ENCODE results near the gene STAU1. TPM values are rescaled to one million over a fixed set of nuclear protein-coding genes. Genes with fewer than 3 reads are reported as not detected.

STAU1 gene
- total and polyA plus RNA-seq, 2 of the 13 experiments (the other 11 are each of a cell fraction or from before 2014, with no cell fraction given), result 119 to 133 TPM

DNA sequence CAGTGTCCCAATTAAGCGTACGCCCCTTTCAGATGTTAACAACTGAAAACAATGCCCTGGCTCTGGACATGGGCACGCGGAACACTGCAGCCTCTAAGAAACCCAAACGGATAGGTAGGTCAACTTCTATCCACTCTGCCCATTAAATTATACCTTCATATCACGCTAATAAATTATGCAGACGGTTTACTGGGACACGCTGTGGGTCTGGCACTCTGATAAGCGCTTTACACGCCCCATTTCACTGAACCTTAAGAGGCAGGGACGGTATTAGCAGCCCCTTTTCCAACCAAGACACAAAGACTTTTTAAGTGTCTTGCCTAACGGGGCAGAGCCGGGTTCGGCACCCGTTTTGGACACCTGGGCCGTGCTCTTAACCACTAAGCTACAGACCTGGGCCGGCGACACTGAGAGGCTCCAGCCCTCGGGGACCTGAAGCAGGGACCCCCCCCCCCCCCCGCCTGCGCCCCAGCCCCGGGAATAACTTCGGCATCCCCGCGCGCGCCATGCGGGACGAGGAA is 744 bp downstream of the STAU1 start (continued):
- TF ChIP-seq NFRKB (IDR thresholded peaks at IDR 0.05) (no peak), NR1H2 (CRISPR knock-in tag; IDR thresholded peaks at IDR 0.05; ENCODE audit: borderline replicate concordance, low read depth) (no peak), MATR3 (CRISPR knock-in tag; IDR thresholded peaks at IDR 0.05) (no peak), POLR2AphosphoS5 (IDR thresholded peaks at IDR 0.05; ENCODE audit: low read depth, low read length) (no peak), TBP (CRISPR knock-in tag; IDR thresholded peaks at IDR 0.05) (no peak), GFI1 (CRISPR knock-in tag; IDR thresholded peaks at IDR 0.05; ENCODE audit: borderline replicate concordance) (no peak), CHD4 (IDR thresholded peaks at IDR 0.05; ENCODE audit: borderline replicate concordance, low read length) (no peak), KDM6A (CRISPR knock-in tag; IDR thresholded peaks at IDR 0.05; ENCODE audit: low read depth) (no peak), MXD4 (CRISPR knock-in tag; IDR thresholded peaks at IDR 0.05) (no peak), EEA1 (CRISPR knock-in tag; IDR thresholded peaks at IDR 0.05; ENCODE audit: borderline replicate concordance) (no peak), ZNF761 (CRISPR knock-in tag; conservative IDR thresholded peaks at IDR 0.05) (no peak), ZNF501 (CRISPR knock-in tag; IDR thresholded peaks at IDR 0.05) (no peak; the same call in 1 of the 2 replicates), ZNF496 (CRISPR knock-in tag; IDR thresholded peaks at IDR 0.05; ENCODE audit: insufficient replicate concordance) (no peak), MIER3 (CRISPR knock-in tag; IDR thresholded peaks at IDR 0.05; ENCODE audit: borderline replicate concordance) (no peak), ZNF558 (CRISPR knock-in tag; IDR thresholded peaks at IDR 0.05; ENCODE audit: borderline replicate concordance) (no peak), RARG (CRISPR knock-in tag; IDR thresholded peaks at IDR 0.05; ENCODE audit: low read depth) (no peak), HNRNPK (IDR thresholded peaks at IDR 0.05; ENCODE audit: low read depth, low read length, poor library complexity, severe bottlenecking) (no peak), ZNF572 (CRISPR knock-in tag; IDR thresholded peaks at IDR 0.05) (no peak), FOXP1 (IDR thresholded peaks at IDR 0.05) (no peak), FOXP1 (CRISPR knock-in tag; IDR thresholded peaks at IDR 0.05) (no peak), ZNF44 (CRISPR knock-in tag; IDR thresholded peaks at IDR 0.05) (no peak; the same call in 1 of the 2 replicates), ZNF549 (CRISPR knock-in tag; IDR thresholded peaks at IDR 0.05) (no peak), HCFC1 (IDR thresholded peaks at IDR 0.05; ENCODE audit: low read depth, low read length) (no peak), KDM3A (CRISPR knock-in tag; IDR thresholded peaks at IDR 0.05; ENCODE audit: low read depth) (no peak), ZNF629 (CRISPR knock-in tag; conservative IDR thresholded peaks at IDR 0.05) (no peak)
- TF ChIP-seq, protein P1, sequence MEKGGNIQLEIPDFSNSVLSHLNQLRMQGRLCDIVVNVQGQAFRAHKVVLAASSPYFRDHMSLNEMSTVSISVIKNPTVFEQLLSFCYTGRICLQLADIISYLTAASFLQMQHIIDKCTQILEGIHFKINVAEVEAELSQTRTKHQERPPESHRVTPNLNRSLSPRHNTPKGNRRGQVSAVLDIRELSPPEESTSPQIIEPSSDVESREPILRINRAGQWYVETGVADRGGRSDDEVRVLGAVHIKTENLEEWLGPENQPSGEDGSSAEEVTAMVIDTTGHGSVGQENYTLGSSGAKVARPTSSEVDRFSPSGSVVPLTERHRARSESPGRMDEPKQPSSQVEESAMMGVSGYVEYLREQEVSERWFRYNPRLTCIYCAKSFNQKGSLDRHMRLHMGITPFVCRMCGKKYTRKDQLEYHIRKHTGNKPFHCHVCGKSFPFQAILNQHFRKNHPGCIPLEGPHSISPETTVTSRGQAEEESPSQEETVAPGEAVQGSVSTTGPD (CRISPR knock-in tag; IDR thresholded peaks at IDR 0.05), result no peak
- TF ChIP-seq, protein P2, sequence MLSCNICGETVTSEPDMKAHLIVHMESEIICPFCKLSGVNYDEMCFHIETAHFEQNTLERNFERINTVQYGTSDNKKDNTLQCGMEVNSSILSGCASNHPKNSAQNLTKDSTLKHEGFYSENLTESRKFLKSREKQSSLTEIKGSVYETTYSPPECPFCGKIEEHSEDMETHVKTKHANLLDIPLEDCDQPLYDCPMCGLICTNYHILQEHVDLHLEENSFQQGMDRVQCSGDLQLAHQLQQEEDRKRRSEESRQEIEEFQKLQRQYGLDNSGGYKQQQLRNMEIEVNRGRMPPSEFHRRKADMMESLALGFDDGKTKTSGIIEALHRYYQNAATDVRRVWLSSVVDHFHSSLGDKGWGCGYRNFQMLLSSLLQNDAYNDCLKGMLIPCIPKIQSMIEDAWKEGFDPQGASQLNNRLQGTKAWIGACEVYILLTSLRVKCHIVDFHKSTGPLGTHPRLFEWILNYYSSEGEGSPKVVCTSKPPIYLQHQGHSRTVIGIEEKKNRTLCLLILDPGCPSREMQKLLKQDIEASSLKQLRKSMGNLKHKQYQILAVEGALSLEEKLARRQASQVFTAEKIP (CRISPR knock-in tag; IDR thresholded peaks at IDR 0.05; ENCODE audit: borderline replicate concordance), result no peak
- TF ChIP-seq, protein P3, sequence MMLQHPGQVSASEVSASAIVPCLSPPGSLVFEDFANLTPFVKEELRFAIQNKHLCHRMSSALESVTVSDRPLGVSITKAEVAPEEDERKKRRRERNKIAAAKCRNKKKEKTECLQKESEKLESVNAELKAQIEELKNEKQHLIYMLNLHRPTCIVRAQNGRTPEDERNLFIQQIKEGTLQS (CRISPR knock-in tag; IDR thresholded peaks at IDR 0.05), result no peak
- TF ChIP-seq, protein P4, sequence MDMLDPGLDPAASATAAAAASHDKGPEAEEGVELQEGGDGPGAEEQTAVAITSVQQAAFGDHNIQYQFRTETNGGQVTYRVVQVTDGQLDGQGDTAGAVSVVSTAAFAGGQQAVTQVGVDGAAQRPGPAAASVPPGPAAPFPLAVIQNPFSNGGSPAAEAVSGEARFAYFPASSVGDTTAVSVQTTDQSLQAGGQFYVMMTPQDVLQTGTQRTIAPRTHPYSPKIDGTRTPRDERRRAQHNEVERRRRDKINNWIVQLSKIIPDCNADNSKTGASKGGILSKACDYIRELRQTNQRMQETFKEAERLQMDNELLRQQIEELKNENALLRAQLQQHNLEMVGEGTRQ (IDR thresholded peaks at IDR 0.05; ENCODE audit: low read depth, low read length), result no peak
- TF ChIP-seq, protein P4 (CRISPR knock-in tag; IDR thresholded peaks at IDR 0.05; ENCODE audit: borderline replicate concordance), result no peak
